ENCODE results near the gene RPL32.

DNA sequence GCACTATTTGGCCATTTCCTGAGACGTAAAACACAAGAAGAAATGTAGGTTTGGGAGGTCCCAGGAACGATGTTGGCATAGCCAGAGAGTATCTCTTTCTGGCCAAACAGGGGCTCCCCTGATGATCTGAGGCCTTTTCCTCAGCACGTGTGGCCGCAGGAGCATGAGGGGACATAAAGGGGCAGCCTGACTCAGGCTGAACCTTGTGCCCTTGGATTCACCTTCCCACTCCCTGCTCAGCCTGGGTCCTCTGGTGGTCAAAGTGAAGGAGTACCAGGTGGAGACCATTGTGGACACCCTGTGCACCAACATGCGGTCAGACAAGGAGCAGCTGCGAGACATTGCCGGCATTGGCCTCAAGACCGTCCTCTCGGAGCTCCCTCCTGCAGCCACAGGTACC lies 34.3 kb downstream of the RPL32 start:
- TF ChIP-seq, protein P1, sequence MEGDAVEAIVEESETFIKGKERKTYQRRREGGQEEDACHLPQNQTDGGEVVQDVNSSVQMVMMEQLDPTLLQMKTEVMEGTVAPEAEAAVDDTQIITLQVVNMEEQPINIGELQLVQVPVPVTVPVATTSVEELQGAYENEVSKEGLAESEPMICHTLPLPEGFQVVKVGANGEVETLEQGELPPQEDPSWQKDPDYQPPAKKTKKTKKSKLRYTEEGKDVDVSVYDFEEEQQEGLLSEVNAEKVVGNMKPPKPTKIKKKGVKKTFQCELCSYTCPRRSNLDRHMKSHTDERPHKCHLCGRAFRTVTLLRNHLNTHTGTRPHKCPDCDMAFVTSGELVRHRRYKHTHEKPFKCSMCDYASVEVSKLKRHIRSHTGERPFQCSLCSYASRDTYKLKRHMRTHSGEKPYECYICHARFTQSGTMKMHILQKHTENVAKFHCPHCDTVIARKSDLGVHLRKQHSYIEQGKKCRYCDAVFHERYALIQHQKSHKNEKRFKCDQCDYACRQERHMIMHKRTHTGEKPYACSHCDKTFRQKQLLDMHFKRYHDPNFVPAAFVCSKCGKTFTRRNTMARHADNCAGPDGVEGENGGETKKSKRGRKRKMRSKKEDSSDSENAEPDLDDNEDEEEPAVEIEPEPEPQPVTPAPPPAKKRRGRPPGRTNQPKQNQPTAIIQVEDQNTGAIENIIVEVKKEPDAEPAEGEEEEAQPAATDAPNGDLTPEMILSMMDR (IDR thresholded peaks at IDR 0.05; ENCODE audit: low read depth, low read length, missing input control) = no peak
- TF ChIP-seq RAD21 (IDR thresholded peaks at IDR 0.05) = no peak
- TF ChIP-seq, protein P2, sequence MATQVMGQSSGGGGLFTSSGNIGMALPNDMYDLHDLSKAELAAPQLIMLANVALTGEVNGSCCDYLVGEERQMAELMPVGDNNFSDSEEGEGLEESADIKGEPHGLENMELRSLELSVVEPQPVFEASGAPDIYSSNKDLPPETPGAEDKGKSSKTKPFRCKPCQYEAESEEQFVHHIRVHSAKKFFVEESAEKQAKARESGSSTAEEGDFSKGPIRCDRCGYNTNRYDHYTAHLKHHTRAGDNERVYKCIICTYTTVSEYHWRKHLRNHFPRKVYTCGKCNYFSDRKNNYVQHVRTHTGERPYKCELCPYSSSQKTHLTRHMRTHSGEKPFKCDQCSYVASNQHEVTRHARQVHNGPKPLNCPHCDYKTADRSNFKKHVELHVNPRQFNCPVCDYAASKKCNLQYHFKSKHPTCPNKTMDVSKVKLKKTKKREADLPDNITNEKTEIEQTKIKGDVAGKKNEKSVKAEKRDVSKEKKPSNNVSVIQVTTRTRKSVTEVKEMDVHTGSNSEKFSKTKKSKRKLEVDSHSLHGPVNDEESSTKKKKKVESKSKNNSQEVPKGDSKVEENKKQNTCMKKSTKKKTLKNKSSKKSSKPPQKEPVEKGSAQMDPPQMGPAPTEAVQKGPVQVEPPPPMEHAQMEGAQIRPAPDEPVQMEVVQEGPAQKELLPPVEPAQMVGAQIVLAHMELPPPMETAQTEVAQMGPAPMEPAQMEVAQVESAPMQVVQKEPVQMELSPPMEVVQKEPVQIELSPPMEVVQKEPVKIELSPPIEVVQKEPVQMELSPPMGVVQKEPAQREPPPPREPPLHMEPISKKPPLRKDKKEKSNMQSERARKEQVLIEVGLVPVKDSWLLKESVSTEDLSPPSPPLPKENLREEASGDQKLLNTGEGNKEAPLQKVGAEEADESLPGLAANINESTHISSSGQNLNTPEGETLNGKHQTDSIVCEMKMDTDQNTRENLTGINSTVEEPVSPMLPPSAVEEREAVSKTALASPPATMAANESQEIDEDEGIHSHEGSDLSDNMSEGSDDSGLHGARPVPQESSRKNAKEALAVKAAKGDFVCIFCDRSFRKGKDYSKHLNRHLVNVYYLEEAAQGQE (IDR thresholded peaks at IDR 0.05) = no peak
- TF ChIP-seq, protein P3, sequence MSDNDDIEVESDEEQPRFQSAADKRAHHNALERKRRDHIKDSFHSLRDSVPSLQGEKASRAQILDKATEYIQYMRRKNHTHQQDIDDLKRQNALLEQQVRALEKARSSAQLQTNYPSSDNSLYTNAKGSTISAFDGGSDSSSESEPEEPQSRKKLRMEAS (IDR thresholded peaks at IDR 0.05) = no peak
- TF ChIP-seq EGR1 (IDR thresholded peaks at IDR 0.05; ENCODE audit: low read depth in 2 of 2) = no peak
